LNCaP clone FGC (cell line): ENCODE measurements around the gene C4orf50.

Source experiments
- DNase-seq: peaks from one replicate; pipeline ENCODE4 v3.0.0-alpha.2; 2011; ENCODE audit warnings: low read depth
- H3K4me3 ChIP-seq: 2 replicates; pipeline ENCODE4 v1.5.1; 2011; ENCODE audit warnings: mild to moderate bottlenecking, low read depth, low read length, control low read depth
- CTCF ChIP-seq: IDR thresholded peaks from 2 replicates; pipeline ENCODE4 v1.5.1; 2012; ENCODE audit warnings: mild to moderate bottlenecking; ENCODE audit not compliant: control insufficient read depth, insufficient read depth; ENCODE audit errors: extremely low read depth

C4orf50 gene

GRCh38 chr4:5928274-5928673 lies 90.0 kb downstream of the C4orf50 start:
- no peak overlapping the region for H3K4me3 ChIP-seq
- no peak for TF ChIP-seq CTCF
- no peak for DNase-seq

GRCh38 chr4:5927747-5928146 lies 90.5 kb downstream of the C4orf50 start:
- no peak overlapping the region for H3K4me3 ChIP-seq
- no peak for TF ChIP-seq CTCF
- no peak for DNase-seq

GRCh38 chr4:5927116-5927515 lies 91.1 kb downstream of the C4orf50 start:
- TF ChIP-seq CTCF = no peak
- DNase-seq = no peak
- no peak overlapping the region for H3K4me3 ChIP-seq

- no peak overlapping the region for H3K4me3 ChIP-seq
- TF ChIP-seq CTCF = no peak
- no peak for DNase-seq
These were observed 91.6 kb downstream of the C4orf50 start for GRCh38 chr4:5926598-5926997.

- no peak for TF ChIP-seq CTCF
- no peak overlapping the region for H3K4me3 ChIP-seq
- no peak for DNase-seq
These were observed 92.6 kb downstream of the C4orf50 start for GRCh38 chr4:5925419-5926200.

- no peak for DNase-seq
- H3K4me3 ChIP-seq = no peak overlapping the region
- TF ChIP-seq CTCF = no peak
These were observed 93.6 kb downstream of the C4orf50 start for GRCh38 chr4:5924461-5925125.
